HG03175 (cell line): ENCODE data around the gene NCAM2.

Source experiments
- ATAC-seq: cut with Tn5 transposase; IDR thresholded peaks from one replicate; pipeline ENCODE4 v1.9.1; 2021; ENCODE audit warnings: mild to moderate bottlenecking, moderate library complexity; ENCODE audit not compliant: unreplicated experiment

Gene NCAM2

GRCh38 chr21:21165063-21165645, 166.9 kb downstream of the NCAM2 start:
- ATAC-seq: no peak

- no peak for ATAC-seq
Measured at GRCh38 chr21:21174676-21175075, 176.5 kb downstream of the NCAM2 start.

- ATAC-seq: no peak
Measured at GRCh38 chr21:21175798-21176334, 177.7 kb downstream of the NCAM2 start.

- ATAC-seq: no peak
Measured at GRCh38 chr21:21177353-21177986, 179.3 kb downstream of the NCAM2 start.

GRCh38 chr21:21179619-21180298, 181.6 kb downstream of the NCAM2 start:
- no peak for ATAC-seq

- ATAC-seq: no peak
Measured at GRCh38 chr21:21182401-21183010, 184.3 kb downstream of the NCAM2 start.

GRCh38 chr21:21183092-21183491, 184.9 kb downstream of the NCAM2 start:
- no peak for ATAC-seq

- ATAC-seq: no peak
Measured at GRCh38 chr21:21184771-21185528, 186.7 kb downstream of the NCAM2 start.

GRCh38 chr21:21187579-21187978, 189.4 kb downstream of the NCAM2 start:
- ATAC-seq: no peak

GRCh38 chr21:21188513-21189195, 190.4 kb downstream of the NCAM2 start:
- ATAC-seq: no peak

- no peak for ATAC-seq
Measured at GRCh38 chr21:21195417-21195943, 197.3 kb downstream of the NCAM2 start.

GRCh38 chr21:21196087-21196486, 197.9 kb downstream of the NCAM2 start:
- no peak for ATAC-seq

GRCh38 chr21:21196848-21197247, 198.6 kb downstream of the NCAM2 start:
- no peak for ATAC-seq

- no peak for ATAC-seq
Measured at GRCh38 chr21:21199342-21200102, 201.3 kb downstream of the NCAM2 start.

GRCh38 chr21:21200103-21200938, 202.1 kb downstream of the NCAM2 start:
- ATAC-seq: no peak

- ATAC-seq: no peak
Measured at GRCh38 chr21:21200939-21201615, 202.9 kb downstream of the NCAM2 start.

GRCh38 chr21:21203822-21204339, 205.7 kb downstream of the NCAM2 start:
- no peak for ATAC-seq
